GM21423 (cell line): Measurements from ENCODE around the gene MMAB.

Experiments
- ATAC-seq: cut with Tn5 transposase; IDR thresholded peaks from one replicate; pipeline ENCODE4 v1.9.1; 2021; ENCODE audit warnings: mild to moderate bottlenecking, moderate library complexity; ENCODE audit not compliant: unreplicated experiment

The MMAB gene

GRCh38 chr12:109586385-109587296, 13.3 kb upstream of the MMAB start:
- no peak for ATAC-seq

DNA sequence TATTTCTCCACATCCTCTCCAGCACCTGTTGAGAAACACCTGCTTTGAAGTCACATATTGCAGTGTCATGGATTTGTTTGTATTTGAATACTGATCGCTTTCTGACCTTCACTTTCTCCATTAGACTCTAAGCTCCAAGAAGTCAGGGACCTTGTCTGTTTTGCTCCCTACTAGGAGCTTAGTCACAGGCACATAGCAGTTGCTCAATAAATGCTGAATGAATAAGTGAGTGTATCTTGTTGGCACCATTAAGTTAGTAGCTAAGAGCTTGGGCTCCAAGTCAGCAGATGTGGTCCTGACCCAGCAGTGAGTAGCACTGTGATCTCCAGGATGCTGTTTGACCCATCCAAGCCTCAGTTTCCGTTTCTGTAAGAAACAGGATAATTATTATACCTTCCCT, 10.4 kb upstream of the MMAB start:
- ATAC-seq, result no peak

DNA sequence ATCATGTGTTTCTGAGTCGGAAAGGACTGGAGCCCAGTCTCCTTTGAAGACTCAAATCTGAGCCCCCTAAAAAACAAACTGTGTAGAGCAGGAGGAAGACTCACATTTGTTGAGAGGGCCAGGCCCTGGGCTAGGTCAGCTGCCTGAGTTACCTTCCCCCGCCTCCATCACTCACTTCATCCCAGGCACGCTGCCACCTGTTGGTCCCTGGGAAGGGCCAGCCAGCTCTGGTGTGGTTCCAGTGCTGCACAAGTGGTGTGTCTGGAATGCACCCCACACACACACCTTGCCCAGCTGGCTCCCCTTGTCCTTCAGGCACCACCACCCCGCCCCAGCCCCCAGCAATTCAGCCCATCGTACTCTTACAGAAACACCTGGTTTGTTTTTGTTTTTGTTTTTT, 9.3 kb upstream of the MMAB start:
- no peak for ATAC-seq

- no peak for ATAC-seq
Measured at GRCh38 chr12:109581856-109582255, 8.6 kb upstream of the MMAB start.

GRCh38 chr12:109581334-109581691, 8.0 kb upstream of the MMAB start:
- no peak for ATAC-seq

DNA sequence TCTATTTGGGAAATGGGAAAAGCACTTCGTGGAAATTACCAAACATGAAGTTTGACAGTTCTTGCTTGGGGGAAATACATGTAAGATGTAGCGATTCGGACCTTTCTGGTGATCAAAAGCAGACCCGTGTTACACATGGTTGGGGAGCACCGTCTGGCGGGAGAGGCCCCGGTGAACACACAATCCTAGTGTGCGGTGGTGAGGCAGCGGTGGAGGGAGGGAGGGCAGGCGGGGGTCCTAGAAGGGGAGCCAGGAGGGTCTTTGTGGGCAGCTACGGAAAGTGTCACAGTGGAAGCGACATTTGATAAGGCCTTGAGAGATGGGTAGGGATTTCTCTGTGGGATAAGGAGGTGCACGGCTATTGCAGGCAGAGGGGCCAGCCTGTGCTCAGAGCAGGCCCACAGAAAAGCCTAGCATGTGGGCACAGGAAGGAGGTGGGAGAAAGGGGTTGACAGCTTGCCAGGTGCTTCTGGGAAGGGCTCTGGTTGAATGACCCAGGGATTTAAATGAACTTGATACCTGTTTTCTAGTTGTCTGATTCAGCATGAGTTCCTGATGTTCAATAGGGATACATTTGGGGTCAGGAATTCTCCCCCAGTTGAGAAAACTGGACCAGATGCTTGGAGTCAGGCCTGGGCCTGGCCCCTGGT, 7.5 kb upstream of the MMAB start:
- no peak for ATAC-seq

- no peak for ATAC-seq
Measured at GRCh38 chr12:109580272-109580671, 7.0 kb upstream of the MMAB start.

GRCh38 chr12:109579639-109580038, 6.3 kb upstream of the MMAB start:
- no peak for ATAC-seq

- no peak for ATAC-seq
Measured at GRCh38 chr12:109578330-109578927, 5.1 kb upstream of the MMAB start.

- ATAC-seq, result no peak
Measured at GRCh38 chr12:109577311-109577710, 4.0 kb upstream of the MMAB start.

- no peak for ATAC-seq
Measured at GRCh38 chr12:109575683-109576082, 2.4 kb upstream of the MMAB start.

DNA sequence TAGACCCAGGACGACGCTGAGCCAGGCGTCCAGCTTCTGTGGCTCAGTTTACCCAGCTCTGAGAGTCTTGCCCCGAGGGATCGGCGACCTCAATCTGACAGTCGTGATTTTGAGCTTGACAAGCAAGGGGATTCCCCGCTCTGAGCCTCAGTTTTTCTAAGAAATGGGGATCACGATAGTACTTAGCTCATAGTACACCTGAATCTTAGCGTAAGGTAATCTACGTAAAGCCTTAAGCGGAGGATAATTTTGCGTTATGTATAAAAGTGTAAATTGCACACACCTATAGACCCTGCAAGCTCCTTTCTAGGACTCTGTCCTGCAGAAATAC, 575 bp upstream of the MMAB start:
- ATAC-seq, result no peak

DNA sequence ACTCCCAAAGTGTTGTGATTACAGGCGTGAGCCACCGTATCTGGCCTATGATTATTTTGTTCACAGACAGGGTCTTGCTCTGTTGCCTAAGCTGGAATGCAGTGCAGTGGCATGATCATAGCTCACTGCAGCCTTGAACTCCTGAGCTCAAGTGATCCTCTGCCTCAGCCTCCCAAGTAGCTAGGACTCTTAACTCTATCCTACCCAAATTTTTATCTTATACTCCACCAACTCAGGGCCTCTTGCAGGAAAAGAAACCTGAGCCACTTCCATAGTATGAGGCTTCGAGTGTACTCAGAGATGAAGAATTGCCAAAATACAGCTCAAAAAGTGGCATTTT, 828 bp downstream of the MMAB start:
- no peak for ATAC-seq

- ATAC-seq, result no peak
Measured at GRCh38 chr12:109571773-109572505, 1.4 kb downstream of the MMAB start.

GRCh38 chr12:109568486-109568885, 4.8 kb downstream of the MMAB start:
- no peak for ATAC-seq

DNA sequence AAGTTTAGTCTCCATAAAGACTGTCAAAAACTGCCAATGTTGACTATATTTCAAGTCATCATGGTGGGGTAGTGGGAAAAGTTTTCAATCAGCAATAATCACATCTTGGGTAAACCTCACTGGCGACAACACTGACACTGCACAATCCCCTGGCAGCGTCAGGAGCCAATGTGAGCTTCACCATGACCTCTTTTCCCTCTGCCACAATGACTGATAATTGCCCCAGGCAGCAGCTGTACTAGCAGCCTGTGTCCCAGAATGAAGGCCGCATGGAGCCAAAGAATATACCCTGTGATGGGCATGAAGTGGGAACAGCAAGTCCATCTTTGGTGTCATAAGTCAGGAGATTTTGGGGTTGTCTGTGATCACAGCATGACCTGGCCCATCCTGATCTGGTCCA, 5.3 kb downstream of the MMAB start:
- no peak for ATAC-seq

- no peak for ATAC-seq
Measured at GRCh38 chr12:109567296-109567695, 6.0 kb downstream of the MMAB start.

GRCh38 chr12:109566424-109566823, 6.9 kb downstream of the MMAB start:
- no peak for ATAC-seq

DNA sequence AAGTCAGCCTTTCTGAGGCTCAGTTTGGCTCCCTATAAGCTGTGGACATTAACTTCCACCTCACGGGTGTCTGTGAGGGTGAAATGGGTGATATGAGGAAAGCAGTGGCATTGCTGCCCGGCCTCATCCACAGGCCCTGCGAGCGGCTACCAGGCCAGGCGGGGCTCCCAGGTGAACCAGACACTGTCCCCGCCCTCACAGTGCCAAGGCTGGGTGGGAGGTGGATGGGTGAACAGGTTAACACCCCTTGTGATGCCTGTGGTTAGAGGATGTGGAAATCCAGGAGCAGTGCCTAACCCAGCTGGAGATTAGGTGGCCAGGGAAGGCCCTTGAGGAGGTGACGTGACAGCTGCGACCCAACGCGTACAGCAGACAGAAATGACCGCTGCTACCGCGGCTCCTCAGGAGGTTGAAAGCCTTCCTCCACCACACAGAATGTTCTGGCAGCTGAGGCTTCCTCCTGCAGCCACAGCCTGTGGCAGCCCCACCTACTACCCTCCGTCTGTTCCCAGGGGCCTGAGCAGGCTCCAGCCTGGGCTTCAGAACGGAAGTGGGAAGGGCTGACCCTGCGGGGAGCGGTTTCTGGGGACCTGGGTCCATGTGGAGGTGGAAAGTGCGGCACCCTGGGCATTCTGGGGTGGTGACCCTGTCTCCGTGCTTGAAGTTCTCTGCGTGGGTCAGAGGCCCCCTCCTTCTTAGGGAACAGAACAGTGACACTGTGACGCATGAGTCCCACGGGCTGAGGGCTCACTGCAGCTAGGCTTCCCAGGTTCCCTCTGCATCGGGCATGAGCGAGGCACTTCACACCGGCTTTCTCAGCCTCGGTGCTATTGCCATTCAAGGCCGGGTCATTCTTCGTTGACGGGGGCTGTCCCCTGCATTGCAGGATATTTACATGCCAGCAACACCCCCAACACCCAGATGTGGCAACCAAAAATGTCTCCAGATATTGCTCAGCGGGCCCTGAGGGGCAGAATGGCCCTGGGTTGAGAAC, 9.7 kb downstream of the MMAB start:
- ATAC-seq, result no peak

- no peak for ATAC-seq
Measured at GRCh38 chr12:109562871-109563270, 10.4 kb downstream of the MMAB start.

DNA sequence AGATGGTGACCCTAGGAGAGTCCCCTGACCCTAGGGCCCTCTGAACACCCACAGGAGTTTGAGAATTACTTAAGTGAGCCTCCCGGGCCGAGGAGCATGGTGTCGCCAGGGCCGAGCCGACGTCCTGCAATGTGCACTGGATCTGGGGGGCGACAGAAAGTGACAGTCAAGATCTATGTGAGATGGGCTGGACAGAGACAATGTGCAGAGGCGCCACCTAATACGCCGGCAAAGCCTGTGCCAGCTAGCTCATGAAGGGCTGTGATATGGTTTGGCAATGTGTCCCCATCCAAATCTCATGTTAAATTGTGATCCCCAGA, 11.6 kb downstream of the MMAB start:
- ATAC-seq, result no peak
